Right lobe of liver (tissue), 6 donors: ENCODE results near the gene HDGFL1. TPM values are rescaled to one million over a fixed set of nuclear protein-coding genes. Genes with fewer than 3 reads are reported as not detected.

ENCODE experiments used
- ATAC-seq, 4 donors: fragments of 200-7000 bp; cut with Tn5 transposase; one replicate each; pipeline ENCODE4 v1.9.1; 2020; ENCODE audit warnings: mild to moderate bottlenecking in 4 of 4, moderate library complexity in 4 of 4
- DNase-seq, 3 donors: peaks; one replicate each; pipeline ENCODE4 v3.0.0-alpha.2; 2020
- H3K27ac ChIP-seq, 3 donors: fragments of 200-600 bp; one replicate each; pipeline ENCODE4 v1.8.0; 2022
- H3K27me3 ChIP-seq, 2 donors: fragments of 200-600 bp; one replicate each; pipeline ENCODE4 v1.8.0; 2022
- H3K36me3 ChIP-seq, 4 donors: fragments of 200-600 bp; sonication (generic) in 1 of 4; one replicate each; pipeline versions ENCODE4 v1.5.1 to v1.8.0; 2017 to 2022; ENCODE audit warnings: control low read depth in 1 of 4
- H3K4me1 ChIP-seq, 4 donors: fragments of 200-600 bp; sonication (generic) in 1 of 4; one replicate each; pipeline versions ENCODE4 v1.5.1 to v1.8.0; 2017 to 2022; ENCODE audit warnings: control low read depth in 1 of 4
- H3K4me3 ChIP-seq, 3 donors: fragments of 200-600 bp; one replicate each; pipeline ENCODE4 v1.8.0; 2022
- H3K9me3 ChIP-seq, 4 donors: fragments of 200-600 bp; sonication (generic) in 1 of 4; one replicate each; pipeline versions ENCODE4 v1.5.1 to v1.8.0; 2017 to 2022; ENCODE audit warnings: control low read depth in 1 of 4
- POLR2A ChIP-seq: fragments of 450-650 bp; IDR thresholded peaks from one replicate; pipeline ENCODE4 v1.6.1; 2017; ENCODE audit warnings: antibody characterized with exemption, mild to moderate bottlenecking
- WGBS: methylation state at CpG from one replicate; pipeline ENCODE4 v1.1.6; 2018; ENCODE audit warnings: low coverage, low lambda C conversion rate; ENCODE audit not compliant: insufficient coverage; ENCODE audit errors: missing lambda C conversion rate; 5-methylcytosine and 5-hydroxymethylcytosine counted together
- intact Hi-C, 2 donors: fragments of 100-400 bp; cut with DNase I; formaldehyde crosslinking; loops; one replicate each; pipeline versions ENCODE4 v1.11.2 to v1.14.1; 2022
- total RNA-seq, 6 experiments: library from RNA; depleted of rRNA in 2 of 6; stranded (reverse); fragments of >200 nt in 2 of 6; fragmentation: NEBNext Ultra II Directional in 3 of 6; extraction: Animal tissue kit (Norgen Biotek cat#: 25700) in 3 of 6; gene quantifications; one replicate each; pipeline versions ENCODE4 v1.1.0 to v1.2.4, GENCODE V29; 2016 to 2023
- TF ChIP-seq, protein P1 (sequence below), 4 donors: fragments of 200-600 bp in 3 of 4; fragments of 450-650 bp in 1 of 4; IDR thresholded peaks; one replicate each; pipeline versions ENCODE4 v1.5.1 to v1.8.0; 2016 to 2022; ENCODE audit warnings: antibody characterized with exemption in 4 of 4, mild to moderate bottlenecking in 2 of 4
- donor health status: DM: no; HTN: yes; CAD: no.
- donor health status: DM: no; HTN: no; CAD: no.
- donor health status: DM: no; HTN: no; CAD: no.
- donor health status: DM: no; HTN: yes; CAD: no.
- donor health status: DM: no; HTN: yes; CAD: no.

Gene HDGFL1
- total RNA-seq, 6 experiments from 2014 or later = not detected

- Histone ChIP-seq H3K36me3 (no peaks in the 10 kb centered on the region), H3K9me3 (no peaks in the 10 kb centered on the region), H3K4me3 (no peak overlapping the region), H3K27me3 (no peaks in the 10 kb centered on the region), H3K4me1 (no peaks in the 10 kb centered on the region), H3K27ac (no peak overlapping the region)
- no peak for TF ChIP-seq POLR2A
- TF ChIP-seq, protein P1, sequence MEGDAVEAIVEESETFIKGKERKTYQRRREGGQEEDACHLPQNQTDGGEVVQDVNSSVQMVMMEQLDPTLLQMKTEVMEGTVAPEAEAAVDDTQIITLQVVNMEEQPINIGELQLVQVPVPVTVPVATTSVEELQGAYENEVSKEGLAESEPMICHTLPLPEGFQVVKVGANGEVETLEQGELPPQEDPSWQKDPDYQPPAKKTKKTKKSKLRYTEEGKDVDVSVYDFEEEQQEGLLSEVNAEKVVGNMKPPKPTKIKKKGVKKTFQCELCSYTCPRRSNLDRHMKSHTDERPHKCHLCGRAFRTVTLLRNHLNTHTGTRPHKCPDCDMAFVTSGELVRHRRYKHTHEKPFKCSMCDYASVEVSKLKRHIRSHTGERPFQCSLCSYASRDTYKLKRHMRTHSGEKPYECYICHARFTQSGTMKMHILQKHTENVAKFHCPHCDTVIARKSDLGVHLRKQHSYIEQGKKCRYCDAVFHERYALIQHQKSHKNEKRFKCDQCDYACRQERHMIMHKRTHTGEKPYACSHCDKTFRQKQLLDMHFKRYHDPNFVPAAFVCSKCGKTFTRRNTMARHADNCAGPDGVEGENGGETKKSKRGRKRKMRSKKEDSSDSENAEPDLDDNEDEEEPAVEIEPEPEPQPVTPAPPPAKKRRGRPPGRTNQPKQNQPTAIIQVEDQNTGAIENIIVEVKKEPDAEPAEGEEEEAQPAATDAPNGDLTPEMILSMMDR (IDR thresholded peaks at IDR 0.05) = no peak
- no peak for DNase-seq
- peak in 3 of 4 donors; percentile 16 to 64 (median 44) for ATAC-seq
- WGBS = 45% methylated on average over 3 of the region's 3 CpGs
- intact Hi-C loops = no loop called here
Measured at GRCh38 chr6:22613695-22614094, 44.3 kb downstream of the HDGFL1 start.

- no peak for ATAC-seq
- no peak for TF ChIP-seq POLR2A
- TF ChIP-seq, protein P1 (IDR thresholded peaks at IDR 0.05) = no peak
- DNase-seq = no peak
- Histone ChIP-seq H3K27ac (no peak overlapping the region), H3K4me3 (no peak overlapping the region), H3K27me3 (no peaks in the 10 kb centered on the region), H3K36me3 (no peaks in the 10 kb centered on the region), H3K4me1 (no peaks in the 10 kb centered on the region), H3K9me3 (no peaks in the 10 kb centered on the region)
- 69% methylated on average over 3 of the region's 3 CpGs for WGBS
- intact Hi-C loops = no loop called here
Measured at GRCh38 chr6:22614547-22614946, 45.2 kb downstream of the HDGFL1 start.

DNA sequence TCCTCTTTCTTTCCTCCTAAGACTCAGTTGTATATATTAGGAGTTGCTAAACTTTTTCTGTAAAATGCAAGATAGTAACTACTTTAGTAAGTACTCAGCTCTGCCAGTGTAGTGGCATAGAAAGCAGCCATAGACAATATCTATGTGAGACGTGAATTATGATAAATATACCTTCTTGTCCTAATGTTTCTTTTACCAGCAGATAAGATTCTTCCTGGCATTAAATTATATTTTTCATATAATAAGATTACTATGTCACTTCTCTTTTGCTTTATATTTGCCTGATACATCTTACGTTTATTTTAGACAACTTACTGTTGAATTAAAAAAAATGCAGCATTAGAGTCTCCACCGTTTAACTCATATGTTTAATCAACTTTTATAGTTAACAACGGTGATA lies 51.7 kb downstream of the HDGFL1 start:
- DNase-seq (no peak), ATAC-seq (no peak)
- H3K27me3 ChIP-seq = no peaks in the 10 kb centered on the region
- H3K27ac ChIP-seq = no peak overlapping the region
- H3K4me3 ChIP-seq = no peak overlapping the region
- WGBS = 56% methylated on average over 4 of the region's 4 CpGs
- H3K9me3 ChIP-seq = no peaks in the 10 kb centered on the region
- TF ChIP-seq, protein P1 (IDR thresholded peaks at IDR 0.05) = no peak
- TF ChIP-seq POLR2A = no peak
- intact Hi-C loops = no loop called here
- H3K4me1 ChIP-seq = no peaks in the 10 kb centered on the region
- no peaks in the 10 kb centered on the region for H3K36me3 ChIP-seq
